Astrocyte (in vitro differentiated cells and primary cell): ENCODE data around the gene MORN5. TPM values are rescaled to one million over a fixed set of nuclear protein-coding genes. Genes with fewer than 3 reads are reported as not detected.

ENCODE experiments used
- DNase-seq: peaks from one replicate; pipeline ENCODE4 v3.0.0-alpha.2; 2010; ENCODE audit warnings: low read depth
- FAIRE-seq: peaks from 2 replicates; lab custom pipeline; 2011; peaks lifted over from hg19 to GRCh38; lab: Jason Lieb, UNC
- H2AFZ ChIP-seq: 2 replicates; pipeline ENCODE4 v1.6.0; 2012; ENCODE audit warnings: low read depth, low read length, inconsistent platforms
- H3K27ac ChIP-seq: 2 replicates; pipeline ENCODE4 v1.5.1; 2011; ENCODE audit warnings: low read depth, low read length, inconsistent platforms
- H3K27me3 ChIP-seq: 2 replicates; pipeline ENCODE4 v1.6.0; 2011; ENCODE audit warnings: low read length, inconsistent platforms; ENCODE audit not compliant: insufficient read depth
- H3K36me3 ChIP-seq: 2 replicates; pipeline ENCODE4 v1.5.1; 2011; ENCODE audit warnings: low read length, inconsistent platforms; ENCODE audit not compliant: insufficient read depth
- H3K4me1 ChIP-seq: 2 replicates; pipeline ENCODE4 v1.5.1; 2011; ENCODE audit warnings: low read length, inconsistent platforms; ENCODE audit not compliant: insufficient read depth
- H3K4me2 ChIP-seq: 2 replicates; pipeline ENCODE4 v1.6.0; 2012; ENCODE audit warnings: low read length, inconsistent platforms
- H3K4me3 ChIP-seq: 2 replicates; pipeline ENCODE4 v1.5.1; 2011; ENCODE audit warnings: low read depth, mild to moderate bottlenecking, low read length, inconsistent platforms; ENCODE audit not compliant: insufficient read depth
- H3K79me2 ChIP-seq: 2 replicates; pipeline ENCODE4 v1.6.0; 2012; ENCODE audit warnings: mild to moderate bottlenecking, low read length, inconsistent platforms; ENCODE audit not compliant: insufficient read depth
- H3K9ac ChIP-seq: 2 replicates; pipeline ENCODE4 v1.6.0; 2012; ENCODE audit warnings: mild to moderate bottlenecking, low read length, inconsistent platforms
- H3K9me3 ChIP-seq: 2 replicates; pipeline ENCODE4 v1.5.1; 2012; ENCODE audit warnings: low read depth, mild to moderate bottlenecking, low read length, inconsistent platforms; ENCODE audit not compliant: insufficient read depth
- H4K20me1 ChIP-seq: 2 replicates; pipeline ENCODE4 v1.6.0; 2012; ENCODE audit warnings: low read length, inconsistent platforms; ENCODE audit not compliant: insufficient read depth
- H3K27ac Mint-ChIP-seq: one replicate; pipeline ENCODE4 v1.8.0; 2021; ENCODE audit warnings: mild to moderate bottlenecking, mixed read lengths; ENCODE audit not compliant: unreplicated experiment
- H3K27me3 Mint-ChIP-seq: one replicate; pipeline ENCODE4 v1.8.0; 2021; ENCODE audit warnings: low read depth, mixed read lengths; ENCODE audit not compliant: unreplicated experiment
- H3K36me3 Mint-ChIP-seq: one replicate; pipeline ENCODE4 v1.8.0; 2021; ENCODE audit warnings: low read depth, mixed read lengths; ENCODE audit not compliant: unreplicated experiment
- H3K4me1 Mint-ChIP-seq: one replicate; pipeline ENCODE4 v1.8.0; 2021; ENCODE audit warnings: low read depth, mixed read lengths; ENCODE audit not compliant: unreplicated experiment
- H3K4me3 Mint-ChIP-seq: one replicate; pipeline ENCODE4 v1.8.0; 2021; ENCODE audit warnings: mild to moderate bottlenecking, moderate library complexity, mixed read lengths; ENCODE audit not compliant: unreplicated experiment
- H3K9me3 Mint-ChIP-seq: one replicate; pipeline ENCODE4 v1.8.0; 2021; ENCODE audit warnings: mild to moderate bottlenecking, mixed read lengths; ENCODE audit not compliant: unreplicated experiment
- CTCF ChIP-seq: IDR thresholded peaks from 2 replicates; pipeline ENCODE4 v1.5.1; 2011; ENCODE audit warnings: low read depth, mild to moderate bottlenecking, inconsistent platforms, low read length, moderate library complexity; ENCODE audit not compliant: insufficient read depth
- EZH2 ChIP-seq: IDR thresholded peaks from 2 replicates; pipeline ENCODE4 v1.6.1; 2012; ENCODE audit warnings: mild to moderate bottlenecking, low read length, inconsistent platforms; ENCODE audit not compliant: insufficient read depth
- total RNA-seq: library from RNA; stranded (reverse); gene quantifications from 2 replicates; pipeline ENCODE4 v1.2.1, GENCODE V29; 2021

MORN5 gene
- total RNA-seq, 1 donor from 2014 or later = not detected

- no peak for TF ChIP-seq CTCF
- no peak for TF ChIP-seq EZH2
- FAIRE-seq = no peak
- no peaks in the 10 kb centered on the region for H3K9me3 Mint-ChIP-seq
These were observed 40.6 kb upstream of the MORN5 start for GRCh38 chr9:122119166-122119521.

GRCh38 chr9:122119721-122120120 lies 40.0 kb upstream of the MORN5 start:
- H3K27ac Mint-ChIP-seq = no peak overlapping the region
- no peak overlapping the region for H3K27ac ChIP-seq
- no peaks in the 10 kb centered on the region for H3K36me3 ChIP-seq
- no peak overlapping the region for H3K4me2 ChIP-seq
- TF ChIP-seq EZH2 (no peak), CTCF (no peak)
- H4K20me1 ChIP-seq = no peaks in the 10 kb centered on the region
- H3K79me2 ChIP-seq = no peaks in the 10 kb centered on the region
- H3K27me3 ChIP-seq = peaks cover 11% of the 10 kb centered on the region
- FAIRE-seq (no peak), DNase-seq (no peak)
- no peaks in the 10 kb centered on the region for H3K9me3 ChIP-seq
- H3K4me3 ChIP-seq = no peak overlapping the region
- no peak overlapping the region for H2AFZ ChIP-seq
- no peaks in the 10 kb centered on the region for H3K9me3 Mint-ChIP-seq
- no peak overlapping the region for H3K9ac ChIP-seq
- no peak overlapping the region for H3K4me3 Mint-ChIP-seq
- peaks cover 45% of the 10 kb centered on the region for H3K27me3 Mint-ChIP-seq
- no peaks in the 10 kb centered on the region for H3K36me3 Mint-ChIP-seq
- H3K4me1 ChIP-seq = no peaks in the 10 kb centered on the region
- H3K4me1 Mint-ChIP-seq = no peaks in the 10 kb centered on the region

More at GRCh38 chr9:122119166-122119521, 40.6 kb upstream of the MORN5 start:
- Histone ChIP-seq H3K4me3 (no peak overlapping the region), H3K36me3 (no peaks in the 10 kb centered on the region), H4K20me1 (no peaks in the 10 kb centered on the region), H3K9ac (no peak overlapping the region), H2AFZ (no peak overlapping the region), H3K27ac (no peak overlapping the region), H3K27me3 (peaks cover 10% of the 10 kb centered on the region), H3K4me2 (no peak overlapping the region), H3K79me2 (no peaks in the 10 kb centered on the region), H3K4me1 (no peaks in the 10 kb centered on the region), H3K9me3 (no peaks in the 10 kb centered on the region)
- Mint-ChIP-seq H3K4me1 (no peaks in the 10 kb centered on the region), H3K27ac (no peak overlapping the region), H3K36me3 (no peaks in the 10 kb centered on the region), H3K4me3 (no peak overlapping the region), H3K27me3 (peaks cover 44% of the 10 kb centered on the region)
- no peak for DNase-seq

GRCh38 chr9:122120316-122121071 lies 39.2 kb upstream of the MORN5 start:
- no peak for DNase-seq
- Mint-ChIP-seq H3K27ac (peak overlapping the region; percentile 34), H3K27me3 (peaks cover 41% of the 10 kb centered on the region), H3K4me1 (peaks cover 3% of the 10 kb centered on the region), H3K36me3 (no peaks in the 10 kb centered on the region), H3K4me3 (no peak overlapping the region), H3K9me3 (no peaks in the 10 kb centered on the region)
- H3K9me3 ChIP-seq = no peaks in the 10 kb centered on the region
- H3K4me3 ChIP-seq = no peak overlapping the region
- H3K36me3 ChIP-seq = no peaks in the 10 kb centered on the region
- H3K4me1 ChIP-seq = peaks cover 3% of the 10 kb centered on the region
- H2AFZ ChIP-seq = no peak overlapping the region
- no peak overlapping the region for H3K27ac ChIP-seq
- TF ChIP-seq EZH2 = no peak
- TF ChIP-seq CTCF = no peak
- no peaks in the 10 kb centered on the region for H4K20me1 ChIP-seq
- FAIRE-seq = no peak
- no peak overlapping the region for H3K9ac ChIP-seq
- no peaks in the 10 kb centered on the region for H3K79me2 ChIP-seq
- H3K27me3 ChIP-seq = peaks cover 8% of the 10 kb centered on the region
- no peak overlapping the region for H3K4me2 ChIP-seq
